Stimulated activated CD4-positive, alpha-beta T cell treated with anti-CD3 and anti-CD28 coated beads, Interleukin-4, amount 100 ng/mL, for 4 hours (primary cell): ENCODE results near the gene KLHL29.

Experiments used
- DNase-seq, 2 experiments: peaks; one replicate each; pipeline ENCODE4 v3.0.0-alpha.2; 2020

Gene KLHL29

DNA sequence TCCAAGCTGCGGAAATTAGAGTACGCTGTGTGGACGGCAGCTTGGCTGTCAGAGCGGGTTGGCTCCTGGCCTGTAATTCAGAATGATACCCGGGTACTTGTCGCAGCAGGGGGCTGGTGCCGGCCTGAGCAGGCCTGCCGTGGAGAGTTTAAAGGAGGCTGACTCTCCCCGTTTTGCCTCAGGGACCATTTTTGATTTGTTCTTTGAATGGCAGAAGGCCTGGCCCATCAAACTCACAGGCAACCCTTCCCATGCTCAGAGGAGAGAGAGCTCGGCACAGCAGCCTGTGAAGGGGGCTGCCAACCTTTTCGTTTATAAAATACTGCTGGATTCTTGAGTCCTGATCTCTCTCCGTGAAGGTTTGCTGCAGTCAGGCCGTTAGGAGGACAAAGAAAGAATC, 151.3 kb downstream of the KLHL29 start:
- DNase-seq: no peak

DNA sequence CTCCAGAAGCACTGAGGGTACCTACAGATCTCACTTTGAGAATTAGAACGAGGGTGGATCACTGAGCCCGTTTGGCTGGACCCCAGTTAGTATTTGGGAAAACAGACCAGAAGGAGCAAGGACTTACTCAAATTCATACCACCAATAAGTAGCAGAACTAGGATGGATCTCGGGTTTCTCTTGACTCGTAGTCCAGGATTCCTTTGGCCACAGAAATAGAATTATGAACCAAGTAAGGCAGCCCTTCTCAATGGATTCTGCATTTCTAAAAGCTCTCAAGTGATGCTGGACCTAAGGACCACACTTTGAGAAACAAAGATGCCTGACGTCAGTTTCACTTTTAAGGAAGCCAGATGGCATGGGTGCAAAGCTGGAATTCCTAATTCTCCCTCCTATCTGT, 153.0 kb downstream of the KLHL29 start:
- DNase-seq: no peak

DNA sequence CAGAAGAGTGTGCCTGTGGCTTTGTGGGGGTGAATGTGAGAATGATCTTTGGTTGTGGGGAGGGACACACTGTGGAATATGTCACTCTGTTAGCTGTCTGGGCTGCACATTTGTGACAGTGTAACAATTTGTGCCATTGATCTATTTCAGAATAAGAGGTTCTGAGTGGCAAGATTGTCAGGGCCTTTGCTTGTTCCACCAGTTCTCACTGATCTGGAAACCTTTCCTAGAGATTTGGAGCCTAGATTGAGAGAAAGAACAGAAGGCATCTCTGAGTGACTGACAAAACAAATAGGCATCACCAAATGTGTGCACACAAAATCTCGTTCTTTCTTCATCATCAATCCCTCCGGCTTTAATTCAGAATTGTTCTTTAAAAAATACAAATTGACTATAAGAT, 153.6 kb downstream of the KLHL29 start:
- DNase-seq: no peak

DNA sequence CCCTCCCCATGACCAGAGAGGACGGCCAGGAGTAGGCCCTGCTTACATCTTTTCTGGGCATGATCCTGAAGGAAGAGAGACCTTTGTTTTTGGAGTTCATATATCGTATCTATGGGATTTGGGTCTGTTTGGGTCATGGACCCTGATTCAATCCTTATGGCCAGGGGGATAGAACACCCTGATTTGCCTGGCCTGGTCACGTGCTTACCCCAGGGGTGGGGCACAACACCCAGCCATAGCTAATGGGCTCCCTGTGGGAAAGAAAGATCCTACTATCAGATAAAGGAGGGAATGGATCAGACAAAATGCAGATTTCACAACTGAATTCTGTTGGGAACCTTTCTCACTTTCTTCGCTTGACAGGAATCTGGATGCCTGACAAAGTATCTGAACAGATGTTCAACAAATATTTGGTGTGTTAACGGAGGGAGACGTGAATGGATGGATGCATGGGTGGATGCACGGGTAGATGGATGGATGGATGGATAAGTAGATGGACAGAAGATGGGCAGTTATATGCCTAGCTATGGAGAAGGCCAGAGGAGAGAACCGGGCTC, 155.9 kb downstream of the KLHL29 start:
- DNase-seq: no peak

- no peak for DNase-seq
Measured at GRCh38 chr2:23541503-23542229, 156.7 kb downstream of the KLHL29 start.

DNA sequence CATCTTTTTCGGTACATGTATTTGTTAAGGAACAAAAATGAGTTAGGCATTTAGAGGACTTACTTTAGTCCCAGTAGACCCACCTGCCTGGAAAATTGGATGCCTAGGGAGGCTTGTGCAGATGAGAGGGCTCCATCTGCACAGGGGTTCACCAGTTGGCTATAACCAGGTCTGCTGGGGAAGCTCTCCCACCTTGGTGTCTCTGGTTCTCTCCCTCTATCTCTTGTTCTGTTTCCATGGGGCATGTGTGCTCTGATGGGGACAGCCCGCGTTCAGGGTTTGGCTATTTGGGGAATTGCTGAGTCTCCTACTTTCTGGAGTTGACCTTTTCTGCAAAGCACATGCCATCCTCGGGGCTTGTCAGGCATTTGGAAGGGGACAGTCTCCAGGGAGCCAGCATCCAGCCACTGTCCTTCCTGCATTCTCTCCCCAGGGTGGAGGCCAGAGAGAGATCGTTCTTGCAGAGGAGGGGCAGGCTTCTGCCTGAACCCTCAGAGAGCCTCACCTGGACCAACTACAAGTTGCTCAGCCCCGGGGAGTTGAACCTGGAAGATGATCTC, 157.3 kb downstream of the KLHL29 start:
- DNase-seq: no peak

- no peak for DNase-seq
Measured at GRCh38 chr2:23543302-23543701, 158.3 kb downstream of the KLHL29 start.

DNA sequence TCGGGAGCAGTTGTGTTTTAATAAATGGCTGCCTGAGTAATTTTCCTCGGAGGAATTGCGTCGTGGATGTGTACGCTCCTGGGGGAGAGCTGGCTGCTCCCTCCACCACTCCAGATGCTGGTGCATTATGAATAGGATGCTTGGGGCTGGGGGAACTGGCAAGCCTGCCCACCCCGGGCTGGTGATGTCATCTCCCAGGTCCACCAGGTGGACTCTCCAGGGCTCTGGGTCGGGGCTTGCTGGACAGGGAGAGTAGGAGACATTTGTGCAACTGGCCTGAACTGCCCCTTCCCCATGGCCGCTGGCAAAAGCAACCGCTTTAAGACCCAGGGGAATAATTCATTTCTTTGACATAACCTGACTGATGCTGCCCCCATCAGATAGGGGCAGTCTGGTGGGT, 158.7 kb downstream of the KLHL29 start:
- DNase-seq: no peak

- DNase-seq: no peak
Measured at GRCh38 chr2:23544589-23545295, 159.8 kb downstream of the KLHL29 start.

DNA sequence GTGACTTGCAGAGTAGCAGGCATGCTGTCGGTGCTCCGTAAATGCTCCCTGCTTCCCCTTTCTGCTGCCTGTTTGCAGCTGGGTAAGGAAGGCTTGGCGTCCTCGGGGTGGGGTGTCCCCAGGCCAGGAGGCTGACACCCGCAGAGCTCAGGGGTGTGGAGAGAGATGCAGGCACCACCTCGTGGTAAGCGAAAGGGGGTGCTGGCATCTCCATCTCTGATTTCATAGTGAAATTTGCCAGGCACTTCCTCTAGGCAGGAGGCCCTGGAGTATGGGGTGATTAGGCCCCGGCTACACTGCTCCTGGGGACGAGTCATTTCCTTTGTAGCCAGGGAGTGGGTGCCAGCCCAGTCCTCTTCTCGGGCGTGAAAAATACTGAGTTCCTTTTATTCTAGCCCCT, 160.4 kb downstream of the KLHL29 start:
- DNase-seq: no peak

DNA sequence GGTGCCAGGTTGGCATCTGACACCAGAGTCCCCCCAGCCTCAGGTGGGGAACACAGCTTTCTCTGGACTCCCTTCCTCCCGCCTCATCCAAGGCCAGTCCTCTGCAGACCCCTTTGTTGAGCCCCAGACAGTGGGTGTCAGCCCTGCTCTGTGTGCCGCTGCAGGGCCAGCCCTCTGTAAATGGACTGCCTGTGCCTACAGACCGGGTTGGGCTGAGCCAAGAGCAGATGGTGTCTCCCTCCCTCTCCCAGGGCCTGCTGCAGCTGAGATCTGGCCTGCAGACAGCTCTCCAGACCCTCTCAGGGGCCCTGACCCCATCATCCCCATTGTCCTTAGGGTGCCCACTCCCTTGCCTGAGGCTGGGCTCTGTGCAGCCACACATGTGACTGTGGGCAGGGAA, 160.8 kb downstream of the KLHL29 start:
- DNase-seq: no peak

DNA sequence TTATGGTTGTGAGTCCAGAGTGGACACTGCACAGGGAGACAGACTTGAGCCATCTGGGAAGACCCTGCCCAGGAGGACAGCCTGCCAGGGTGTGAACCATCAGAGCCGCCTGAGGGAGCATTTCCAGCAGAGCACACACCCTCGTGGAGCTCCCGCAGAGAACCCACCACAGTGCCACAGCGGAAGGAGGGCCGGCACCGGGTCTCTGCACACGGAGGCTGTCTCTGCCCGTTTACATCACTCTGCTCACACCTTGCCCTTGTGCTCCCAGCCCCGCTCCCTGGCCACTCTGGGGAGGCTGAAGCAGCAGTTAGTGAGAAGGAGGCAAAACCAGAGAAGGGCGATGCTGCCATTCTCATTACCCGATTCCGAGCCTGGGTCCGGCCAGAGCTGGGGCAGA, 161.9 kb downstream of the KLHL29 start:
- no peak for DNase-seq

DNA sequence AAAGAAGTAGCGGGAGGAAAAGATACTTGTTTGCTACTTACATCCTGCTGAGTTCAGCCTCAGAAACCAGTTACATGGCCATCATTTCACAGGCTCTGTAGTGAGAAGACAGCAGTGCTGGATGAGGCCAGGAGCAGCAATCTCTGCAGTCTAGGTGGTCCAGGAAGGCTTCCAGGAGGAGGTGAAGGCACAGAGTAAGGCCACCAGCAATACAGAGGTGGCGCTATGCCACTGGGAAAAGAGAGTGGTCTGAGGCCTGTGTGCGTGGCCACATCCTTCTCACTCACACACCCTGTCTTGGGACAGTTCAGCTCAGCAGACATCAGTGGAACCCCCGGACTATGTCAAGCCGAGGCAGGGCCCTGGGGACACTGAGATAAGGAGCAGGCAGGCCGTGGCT, 162.7 kb downstream of the KLHL29 start:
- DNase-seq: no peak

GRCh38 chr2:23548143-23548769, 163.3 kb downstream of the KLHL29 start:
- DNase-seq: no peak

GRCh38 chr2:23549051-23549450, 164.1 kb downstream of the KLHL29 start:
- no peak for DNase-seq

DNA sequence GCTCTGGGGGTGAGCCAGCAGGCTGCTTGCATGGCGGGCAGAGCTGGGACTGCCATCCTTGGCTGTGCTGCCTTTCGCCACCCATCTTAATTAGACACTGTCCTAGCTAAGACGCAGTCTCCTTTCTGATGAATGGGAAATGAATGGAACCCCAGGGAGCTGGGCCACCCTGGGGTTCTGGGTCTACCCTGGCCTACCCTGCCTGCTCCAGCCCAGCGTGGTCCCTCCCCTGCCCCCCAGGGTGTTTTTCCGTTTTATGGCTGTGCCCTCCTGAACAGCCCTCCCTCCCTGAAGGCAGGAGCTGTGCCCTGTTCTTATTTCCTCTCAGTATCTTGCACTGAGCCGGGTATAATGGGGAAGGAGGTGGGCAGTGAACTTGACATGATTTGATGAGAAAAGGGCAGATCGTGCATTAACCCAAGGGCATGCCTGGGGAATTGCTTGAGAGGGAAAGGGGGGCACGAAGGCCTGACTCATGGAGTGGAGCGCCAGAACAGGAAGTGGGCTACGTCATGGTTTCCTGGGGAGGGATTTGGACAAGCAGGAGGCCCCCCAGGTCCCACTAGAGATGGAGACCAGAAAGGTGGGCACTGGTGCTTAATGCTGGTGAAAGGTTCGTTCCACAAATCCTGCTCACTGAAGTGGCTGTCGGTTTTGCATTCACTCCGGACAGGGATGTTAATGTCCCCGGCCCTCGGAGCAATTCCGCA, 165.0 kb downstream of the KLHL29 start:
- no peak for DNase-seq

DNA sequence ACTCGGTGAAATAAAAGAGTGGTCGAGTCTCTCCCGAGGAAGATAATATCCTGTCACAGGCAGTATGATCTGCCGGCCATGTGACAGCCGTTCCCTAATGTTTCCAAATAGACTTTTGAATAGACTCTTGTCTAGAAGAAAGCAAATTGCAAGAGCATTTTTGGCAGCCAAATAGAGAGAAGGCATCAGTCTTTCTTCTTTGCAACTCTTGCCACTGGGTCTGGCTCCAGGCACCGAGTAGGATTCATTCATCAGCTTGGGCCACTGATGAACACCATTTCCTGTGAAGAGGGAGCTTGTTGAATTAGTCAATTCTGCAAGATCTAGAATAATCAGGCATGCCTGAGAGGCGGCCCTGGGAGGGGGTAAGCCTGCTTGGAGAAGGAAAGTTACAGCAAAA, 165.6 kb downstream of the KLHL29 start:
- DNase-seq: no peak

GRCh38 chr2:23551875-23552274, 166.9 kb downstream of the KLHL29 start:
- DNase-seq: no peak

GRCh38 chr2:23553561-23553960, 168.6 kb downstream of the KLHL29 start:
- DNase-seq: no peak

- DNase-seq: no peak
Measured at GRCh38 chr2:23554054-23554697, 169.2 kb downstream of the KLHL29 start.

GRCh38 chr2:23555944-23556343, 171.0 kb downstream of the KLHL29 start:
- no peak for DNase-seq

DNA sequence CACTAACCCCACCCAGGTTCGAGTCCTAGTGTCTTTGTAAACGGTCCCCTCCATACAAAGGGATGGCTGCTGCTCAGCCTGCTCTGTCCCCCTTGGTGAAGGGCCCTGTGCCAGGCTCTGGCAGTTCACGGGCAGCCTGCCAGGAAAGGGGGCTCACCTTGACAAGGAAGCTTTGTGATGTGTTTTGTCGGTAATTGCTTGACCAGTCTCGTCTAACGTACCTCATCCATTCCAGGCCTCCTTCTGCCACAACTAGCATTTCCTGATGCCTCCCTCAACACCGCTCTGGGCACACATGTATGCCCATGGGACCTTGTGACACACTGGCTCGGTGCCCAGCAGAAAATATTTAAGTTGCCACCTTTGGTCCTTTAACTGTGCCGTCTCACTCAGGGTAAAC, 171.9 kb downstream of the KLHL29 start:
- DNase-seq: no peak
